ENCODE results near the gene PRKN.

DNA sequence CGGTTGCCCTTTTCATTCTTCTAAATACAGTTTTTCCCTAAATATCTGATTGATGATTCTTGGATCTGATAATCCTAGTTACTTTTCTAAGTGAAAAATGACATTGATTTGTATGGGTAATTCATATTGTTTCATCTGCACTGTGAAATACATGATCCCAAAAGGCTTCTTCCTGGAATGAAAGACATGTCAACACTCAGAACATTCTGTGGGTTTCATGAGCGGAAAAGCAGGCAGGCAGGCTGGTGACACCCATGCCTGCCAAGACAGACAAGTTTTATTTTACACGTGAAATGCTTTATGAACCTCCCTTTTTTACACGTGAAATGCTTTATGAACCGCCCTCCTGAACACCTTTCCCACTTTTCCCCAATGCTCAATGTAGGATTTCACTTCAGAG lies 105.0 kb downstream of the PRKN start:
- no peak for TF ChIP-seq EZH2 (IDR thresholded peaks at IDR 0.05; ENCODE audit: low read depth)
- TF ChIP-seq CTCF (conservative IDR thresholded peaks at IDR 0.05) = no peak
